C1 segment of cervical spinal cord (tissue), 14 donors: ENCODE measurements around the gene CHST2.
A peak's percentile ranks its signal among the peaks of the same experiment; 100 is the strongest.
"Not testable (repeated sequence)": the region's sequence is repeated elsewhere in the genome, so short reads cannot be mapped to it uniquely, and the experiment has no call there.

Experiments
- DNase-seq, 14 donors: peaks; one replicate each; lab custom pipeline; 2025; lab: John Stamatoyannopoulos, UW

The CHST2 gene, protein sequence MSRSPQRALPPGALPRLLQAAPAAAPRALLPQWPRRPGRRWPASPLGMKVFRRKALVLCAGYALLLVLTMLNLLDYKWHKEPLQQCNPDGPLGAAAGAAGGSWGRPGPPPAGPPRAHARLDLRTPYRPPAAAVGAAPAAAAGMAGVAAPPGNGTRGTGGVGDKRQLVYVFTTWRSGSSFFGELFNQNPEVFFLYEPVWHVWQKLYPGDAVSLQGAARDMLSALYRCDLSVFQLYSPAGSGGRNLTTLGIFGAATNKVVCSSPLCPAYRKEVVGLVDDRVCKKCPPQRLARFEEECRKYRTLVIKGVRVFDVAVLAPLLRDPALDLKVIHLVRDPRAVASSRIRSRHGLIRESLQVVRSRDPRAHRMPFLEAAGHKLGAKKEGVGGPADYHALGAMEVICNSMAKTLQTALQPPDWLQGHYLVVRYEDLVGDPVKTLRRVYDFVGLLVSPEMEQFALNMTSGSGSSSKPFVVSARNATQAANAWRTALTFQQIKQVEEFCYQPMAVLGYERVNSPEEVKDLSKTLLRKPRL

DNA sequence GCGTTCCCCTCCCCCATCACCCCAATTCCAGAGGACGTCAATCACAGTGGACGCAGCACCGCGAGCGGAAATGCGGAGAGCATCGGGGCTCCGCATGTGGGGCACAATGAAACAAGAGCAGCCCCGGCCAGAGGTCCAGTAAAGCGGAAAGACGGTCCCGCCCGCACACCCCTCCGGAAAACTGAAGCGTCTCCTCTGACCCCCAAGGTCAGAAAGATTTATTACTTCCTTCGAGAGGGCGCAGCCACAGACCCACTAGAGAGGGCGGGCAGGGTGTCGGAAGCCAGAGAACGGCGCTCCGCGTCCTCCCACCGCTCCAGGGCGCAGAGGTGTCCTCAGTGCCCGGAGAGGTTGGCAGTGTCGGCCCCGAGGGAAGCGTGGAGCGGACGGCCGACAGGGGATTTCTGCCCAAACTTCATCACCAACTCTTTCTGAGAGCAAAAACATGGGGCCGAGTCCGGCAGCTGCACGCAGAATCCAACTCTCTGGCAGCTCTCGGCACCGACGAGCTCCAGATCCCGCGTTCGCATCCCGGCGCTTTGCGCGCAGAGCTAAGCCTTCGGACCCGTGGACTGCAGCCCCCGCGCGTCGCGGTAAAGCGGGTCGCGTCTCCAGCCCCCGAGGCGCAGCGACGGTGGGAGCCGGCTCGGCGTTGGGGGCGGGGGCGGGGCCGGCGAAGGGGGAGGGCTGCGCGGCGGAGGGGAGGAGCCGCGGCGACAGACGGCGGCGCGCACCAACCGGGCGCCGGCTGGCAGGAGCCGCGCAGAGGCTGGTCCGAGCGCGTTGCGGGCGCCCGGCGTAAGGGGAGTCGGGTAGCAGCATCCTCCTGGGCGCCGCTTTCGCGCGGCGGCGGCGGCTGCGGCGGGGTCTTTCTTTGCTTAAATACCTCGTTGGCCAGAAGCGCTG is at the start of gene CHST2:
CHST2 (plus strand) TSS at position 763 of the 906 bp plus-strand sequence. CDS start 1,046 bp downstream, outside the sequence.
- peak in 12 of 14 donors; percentile 24 to 81 (median 62) for DNase-seq

DNA sequence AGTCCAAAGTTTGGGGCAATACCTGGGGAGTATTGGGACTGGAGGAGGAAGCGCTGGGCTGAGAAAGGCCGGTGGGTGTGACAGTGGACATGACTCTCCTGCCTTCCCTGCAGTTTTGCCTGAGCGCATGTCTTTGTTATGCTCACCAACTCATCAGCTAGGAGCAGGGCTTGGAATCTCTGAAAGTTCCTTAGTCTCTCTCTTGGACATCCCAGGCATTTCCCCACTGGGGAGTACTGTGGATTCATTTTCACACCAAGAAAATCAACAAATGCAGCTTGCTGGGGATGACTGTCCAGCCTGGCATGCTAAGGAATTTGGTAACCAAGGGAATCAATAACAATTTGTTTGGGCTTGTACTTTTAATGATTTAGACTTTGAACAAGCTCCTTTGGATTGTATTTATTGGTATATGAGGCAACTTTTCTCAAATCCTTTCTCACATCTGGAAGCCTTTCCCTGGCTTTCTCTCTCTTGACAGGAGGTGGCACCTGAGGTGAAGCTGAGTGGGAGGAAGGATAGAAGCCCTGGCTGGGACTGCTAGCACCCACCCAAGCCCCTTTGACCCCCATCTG is 48.5 kb upstream of the CHST2 start:
- no peak for DNase-seq

DNA sequence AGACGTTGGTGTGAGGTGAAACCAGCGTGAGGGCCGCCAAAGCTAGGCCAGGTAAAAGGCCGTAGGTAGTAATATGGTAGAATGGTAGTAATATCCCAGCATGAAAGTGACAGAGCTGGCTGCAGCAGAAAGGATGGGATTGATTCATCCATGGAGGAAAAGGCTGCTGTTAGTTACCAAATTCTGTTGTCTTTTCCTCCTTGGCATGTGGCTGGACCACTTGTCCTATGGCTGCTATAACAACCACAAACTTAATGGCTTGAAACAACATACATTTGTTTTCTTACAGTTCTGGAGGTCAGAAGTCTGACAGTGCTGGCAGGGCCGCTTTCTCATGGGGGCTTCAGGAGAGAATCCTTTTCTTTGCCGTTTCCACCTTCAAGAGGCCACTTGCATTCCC is 47.8 kb upstream of the CHST2 start:
- DNase-seq: no peak

DNA sequence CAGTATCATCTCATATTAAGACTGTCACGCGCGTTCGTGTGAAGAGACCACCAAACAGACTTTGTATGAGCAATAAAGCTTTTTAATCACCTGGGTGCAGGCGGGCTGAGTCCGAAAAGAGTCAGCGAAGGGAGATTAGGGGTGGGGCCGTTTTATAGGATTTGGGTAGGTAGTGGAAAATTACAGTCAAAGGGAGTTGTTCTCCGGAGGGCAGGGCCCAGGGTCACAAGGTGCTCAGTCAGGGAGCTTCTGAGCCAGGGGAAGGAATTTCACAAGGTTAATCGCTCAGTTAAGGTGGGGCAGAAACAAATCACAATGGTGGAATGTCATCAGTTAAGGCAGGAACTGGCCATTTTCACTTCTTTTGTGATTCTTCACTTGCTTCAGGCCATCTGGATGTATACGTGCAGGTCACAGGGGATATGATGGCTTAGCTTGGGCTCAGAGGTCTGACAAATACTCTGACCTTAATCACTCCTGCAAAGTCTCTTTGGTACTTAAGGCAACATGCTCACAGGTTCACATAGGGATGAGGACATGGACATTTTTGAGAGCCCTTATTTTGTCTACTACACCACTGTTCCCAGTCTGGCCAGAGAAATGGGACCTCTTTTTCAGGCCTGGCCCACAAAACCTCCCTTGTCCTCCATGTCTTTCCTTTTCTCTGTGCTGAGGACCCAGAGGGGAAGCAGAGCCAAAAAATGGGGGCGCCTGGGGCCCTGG is 47.1 kb upstream of the CHST2 start:
- DNase-seq: not testable (repeated sequence)

DNA sequence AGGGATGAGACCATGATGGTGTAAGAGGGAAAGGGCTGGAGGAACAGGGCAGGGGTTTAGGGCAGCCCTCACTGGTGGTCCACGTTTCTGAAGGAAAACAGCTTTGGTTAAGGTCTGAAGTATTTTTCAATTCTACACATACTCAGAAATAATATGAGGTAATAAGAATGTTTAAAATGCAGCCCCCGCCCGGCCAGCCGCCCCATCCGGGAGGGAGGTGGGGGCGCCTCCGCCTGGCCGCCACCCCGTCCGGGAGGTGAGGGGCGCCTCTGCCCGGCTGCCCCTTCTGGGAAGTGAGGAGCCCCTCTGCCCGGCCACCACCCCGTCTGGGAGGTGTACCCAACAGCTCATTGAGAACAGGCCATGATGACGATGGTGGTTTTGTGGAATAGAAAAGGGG is 46.0 kb upstream of the CHST2 start:
- DNase-seq: not testable (repeated sequence)

DNA sequence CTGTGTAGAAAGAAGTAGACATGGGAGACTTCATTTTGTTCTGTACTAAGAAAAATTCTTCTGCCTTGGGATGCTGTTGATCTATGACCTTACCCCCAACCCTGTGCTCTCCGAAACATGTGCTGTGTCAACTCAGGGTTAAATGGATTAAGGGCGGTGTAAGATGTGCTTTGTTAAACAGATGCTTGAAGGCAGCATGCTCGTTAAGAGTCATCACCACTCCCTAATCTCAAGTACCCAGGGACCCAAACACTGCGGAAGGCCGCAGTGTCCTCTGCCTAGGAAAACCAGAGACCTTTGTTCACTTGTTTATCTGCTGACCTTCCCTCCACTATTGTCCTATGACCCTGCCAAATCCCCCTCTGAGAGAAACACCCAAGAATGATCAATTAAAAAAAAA is 45.6 kb upstream of the CHST2 start:
- not testable (repeated sequence) for DNase-seq

DNA sequence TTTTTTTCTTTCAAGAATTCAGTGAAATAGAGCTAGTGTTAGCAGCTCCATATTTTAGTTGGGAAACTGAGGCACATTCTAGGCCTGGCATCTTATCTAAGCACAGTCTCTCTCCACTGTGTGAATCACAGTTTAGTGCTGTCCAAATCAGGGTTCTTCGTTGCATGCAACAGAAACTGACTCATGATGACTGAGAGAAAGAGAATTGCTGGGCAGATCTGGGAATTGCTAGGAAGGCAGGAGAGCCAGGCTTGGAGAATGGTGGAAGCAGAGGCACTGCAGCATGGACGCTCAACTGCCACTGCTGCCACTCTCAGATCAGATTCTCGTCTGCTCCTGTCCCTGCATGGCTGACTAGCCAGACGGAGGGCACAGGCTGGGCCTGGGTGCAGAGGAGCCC is 40.7 kb upstream of the CHST2 start:
- no peak for DNase-seq

DNA sequence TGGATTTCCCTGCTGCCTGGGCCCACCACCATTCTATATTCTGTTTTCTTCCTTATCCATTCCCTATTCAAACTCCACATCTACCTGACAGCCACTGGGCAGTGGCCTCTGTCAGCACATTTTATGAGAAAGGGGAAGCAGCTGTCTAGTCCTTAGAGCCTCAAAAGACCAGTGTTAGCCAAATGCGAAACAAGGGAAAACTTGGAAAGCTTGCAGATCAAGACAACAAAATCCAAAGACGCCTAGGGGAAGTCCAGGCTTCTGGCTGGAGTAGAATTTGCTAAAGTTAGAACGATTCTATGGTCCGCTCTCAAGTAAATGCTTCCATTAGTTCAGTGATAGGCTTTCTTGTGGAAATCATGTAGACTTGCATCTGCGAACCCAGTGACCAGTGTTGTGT is 39.4 kb upstream of the CHST2 start:
- no peak for DNase-seq

DNA sequence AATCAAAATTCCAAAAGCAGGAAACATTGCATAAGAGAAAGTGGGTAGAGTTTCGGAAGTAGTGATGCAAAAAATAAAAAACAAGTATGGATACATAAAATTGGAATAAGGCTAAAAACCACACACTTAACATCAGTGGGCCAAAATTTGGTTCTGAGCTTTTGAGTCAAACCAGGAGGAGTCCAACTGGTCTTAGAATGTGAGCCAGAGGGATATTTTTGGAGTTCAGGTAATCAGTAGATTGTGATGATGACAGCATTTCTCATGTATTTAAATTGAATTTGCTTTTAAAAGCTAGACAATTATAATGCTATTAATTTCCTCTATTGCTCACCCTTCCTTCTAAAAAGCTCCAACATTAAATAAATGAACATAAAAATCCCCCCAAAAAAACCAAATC is 38.2 kb upstream of the CHST2 start:
- DNase-seq: no peak

DNA sequence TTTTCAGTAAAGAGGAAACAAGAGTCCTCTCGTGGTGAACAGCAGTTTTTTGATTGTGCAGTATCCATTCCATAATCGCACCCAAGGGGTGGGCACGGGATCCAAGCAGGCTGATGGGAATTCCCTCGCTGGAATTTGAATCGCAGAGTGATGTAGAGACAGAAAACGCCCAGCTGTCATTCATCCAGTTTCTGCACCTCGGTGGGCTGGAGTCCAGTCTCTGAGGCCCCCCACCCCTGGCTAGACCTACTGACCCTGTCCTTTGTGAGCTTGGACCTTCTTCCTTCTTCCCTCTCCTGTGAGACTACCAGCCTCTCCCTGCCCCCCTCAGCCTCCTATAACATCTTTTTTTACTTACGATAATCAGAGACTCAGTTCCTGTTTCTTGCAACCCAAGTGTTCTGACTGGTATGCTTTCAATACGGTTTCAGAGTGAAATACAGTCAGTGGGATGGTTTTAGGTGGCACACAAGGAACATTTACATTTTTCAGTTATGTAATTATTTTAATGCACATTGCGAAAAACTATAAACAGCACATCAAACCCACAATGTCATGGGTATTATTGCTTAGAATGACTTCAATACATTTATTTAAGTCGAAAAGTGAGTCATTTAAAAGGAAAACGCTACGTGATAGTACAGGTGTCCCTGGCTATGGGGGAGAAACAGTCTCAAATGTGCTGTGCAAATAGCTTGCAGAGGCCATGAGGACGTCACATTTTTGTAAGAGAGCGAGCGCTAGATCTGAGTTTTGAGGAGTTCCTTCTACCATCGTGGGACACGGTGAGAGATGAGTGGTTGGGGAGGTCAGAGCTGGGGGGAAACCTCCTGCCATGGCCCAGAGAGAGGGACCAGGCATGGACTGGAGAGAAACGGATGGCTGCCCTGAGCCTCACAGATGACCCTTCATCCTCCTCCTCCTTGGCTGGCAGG is 37.5 kb upstream of the CHST2 start:
- DNase-seq: no peak

DNA sequence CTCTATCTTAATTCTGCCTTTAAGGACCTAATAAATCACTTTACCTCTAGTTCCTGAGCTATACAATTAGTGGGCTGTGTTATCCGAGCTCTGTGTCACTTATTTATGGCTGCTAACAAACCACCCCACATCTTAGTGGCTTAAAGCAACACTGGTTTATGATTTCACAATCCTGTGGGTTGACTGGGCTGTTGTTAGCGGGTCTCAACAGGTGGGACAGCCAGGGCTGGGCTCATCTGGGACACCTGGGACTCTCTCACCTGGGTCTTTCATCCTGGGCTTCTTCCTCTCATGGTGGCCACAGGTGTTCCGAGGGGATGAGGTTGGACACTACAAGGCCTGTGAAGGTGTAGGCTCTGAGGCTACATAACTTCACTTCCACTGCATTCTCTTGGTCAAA is 35.8 kb upstream of the CHST2 start:
- DNase-seq: no peak

DNA sequence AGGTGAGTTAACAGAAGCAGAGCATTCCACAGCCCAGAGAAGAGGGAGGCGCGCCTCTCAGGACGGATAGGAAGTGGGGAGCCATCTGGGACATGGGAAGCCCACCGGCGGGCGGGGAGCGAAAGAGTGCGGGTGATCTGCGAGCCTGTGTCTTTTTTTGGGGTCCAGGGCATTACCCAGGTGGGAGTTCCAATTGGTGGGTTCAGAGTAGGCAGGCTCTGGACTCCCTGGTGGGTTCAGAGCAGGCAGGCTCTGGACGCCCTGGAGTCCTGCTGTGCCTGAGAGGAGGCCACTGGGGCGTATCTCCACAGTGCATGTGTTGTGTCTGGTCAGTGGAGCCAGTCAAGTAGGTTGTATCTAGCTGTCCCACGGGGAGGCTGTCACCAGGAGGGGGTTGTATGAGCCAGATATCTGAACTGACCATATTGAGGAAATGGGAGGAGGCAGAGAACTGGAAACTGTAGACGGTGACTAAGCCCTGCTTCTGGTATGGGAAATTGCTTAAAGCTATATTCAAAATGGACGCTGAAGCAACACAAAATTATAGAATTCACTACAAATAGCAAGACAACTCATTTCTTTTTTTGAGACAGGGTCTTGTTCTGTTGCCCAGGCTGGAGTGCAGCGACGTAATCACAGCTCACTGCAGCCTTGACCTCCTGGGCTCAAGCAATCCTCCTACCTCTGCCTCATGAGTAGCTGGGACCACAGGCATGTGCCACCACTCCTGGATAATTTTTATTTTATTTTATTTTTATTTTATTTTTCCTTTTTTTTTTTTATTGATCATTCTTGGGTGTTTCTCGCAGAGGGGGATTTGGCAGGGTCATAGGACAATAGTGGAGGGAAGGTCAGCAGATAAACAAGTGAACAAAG is 34.5 kb upstream of the CHST2 start:
- DNase-seq: no peak

DNA sequence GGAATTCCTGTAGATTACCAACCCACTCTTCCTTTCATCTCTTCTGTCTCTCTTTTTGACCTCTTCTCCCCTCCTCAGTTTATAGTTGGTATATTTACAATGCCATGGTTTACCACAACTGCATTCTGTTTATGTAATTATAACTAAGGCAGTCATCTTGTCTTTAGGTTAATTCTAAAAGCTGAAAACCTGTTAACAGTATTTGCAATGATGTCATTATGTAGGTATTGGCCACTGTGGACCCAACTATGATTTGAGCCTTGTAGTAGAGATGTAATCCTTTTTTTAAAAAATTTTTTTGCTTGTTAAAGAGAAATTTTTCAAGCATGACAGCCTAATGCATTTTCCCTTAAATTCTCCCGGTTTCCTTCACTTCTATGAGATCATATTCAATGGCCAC is 30.7 kb upstream of the CHST2 start:
- DNase-seq: no peak

DNA sequence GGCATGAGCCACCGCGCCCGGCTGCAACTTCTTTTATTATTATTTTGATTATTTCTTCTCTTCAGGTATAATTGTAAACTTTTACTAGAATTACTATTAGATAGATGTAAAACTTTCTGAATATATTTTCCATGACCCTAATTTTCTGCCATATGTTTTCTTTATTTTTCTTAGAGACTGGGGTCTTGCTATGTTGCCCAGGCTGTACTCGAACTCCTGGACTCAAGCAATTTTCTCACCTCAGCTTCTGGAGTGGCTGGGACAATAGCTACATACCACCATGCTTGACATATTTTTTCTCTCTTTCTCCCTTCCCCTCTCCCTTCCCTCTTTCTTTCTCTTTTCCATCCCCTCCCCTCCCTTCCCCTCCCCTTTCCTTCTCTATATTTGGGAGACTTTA is 29.6 kb upstream of the CHST2 start:
- no peak for DNase-seq

DNA sequence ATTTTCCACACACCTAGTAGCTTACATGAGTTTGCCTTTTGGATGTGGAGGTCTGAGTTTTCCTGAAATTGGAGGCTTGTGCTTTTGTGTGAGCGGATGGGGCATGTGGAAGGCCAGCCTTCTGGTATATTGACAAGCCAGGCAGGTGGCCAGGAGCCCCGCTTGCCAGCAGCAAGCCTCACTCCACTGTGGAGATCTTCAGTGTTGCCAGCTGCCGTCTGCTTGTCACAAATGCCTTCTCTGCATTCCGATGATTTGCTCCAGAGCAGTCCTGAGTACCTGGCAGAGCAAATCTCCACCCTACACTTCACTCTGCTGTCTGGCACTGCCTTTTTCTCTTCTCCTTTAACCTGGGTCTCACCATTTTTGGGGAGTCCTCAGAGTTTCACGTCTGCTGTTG is 29.1 kb upstream of the CHST2 start:
- DNase-seq: peak in 7 of 14 donors; percentile 5 to 25 (median 9)

DNA sequence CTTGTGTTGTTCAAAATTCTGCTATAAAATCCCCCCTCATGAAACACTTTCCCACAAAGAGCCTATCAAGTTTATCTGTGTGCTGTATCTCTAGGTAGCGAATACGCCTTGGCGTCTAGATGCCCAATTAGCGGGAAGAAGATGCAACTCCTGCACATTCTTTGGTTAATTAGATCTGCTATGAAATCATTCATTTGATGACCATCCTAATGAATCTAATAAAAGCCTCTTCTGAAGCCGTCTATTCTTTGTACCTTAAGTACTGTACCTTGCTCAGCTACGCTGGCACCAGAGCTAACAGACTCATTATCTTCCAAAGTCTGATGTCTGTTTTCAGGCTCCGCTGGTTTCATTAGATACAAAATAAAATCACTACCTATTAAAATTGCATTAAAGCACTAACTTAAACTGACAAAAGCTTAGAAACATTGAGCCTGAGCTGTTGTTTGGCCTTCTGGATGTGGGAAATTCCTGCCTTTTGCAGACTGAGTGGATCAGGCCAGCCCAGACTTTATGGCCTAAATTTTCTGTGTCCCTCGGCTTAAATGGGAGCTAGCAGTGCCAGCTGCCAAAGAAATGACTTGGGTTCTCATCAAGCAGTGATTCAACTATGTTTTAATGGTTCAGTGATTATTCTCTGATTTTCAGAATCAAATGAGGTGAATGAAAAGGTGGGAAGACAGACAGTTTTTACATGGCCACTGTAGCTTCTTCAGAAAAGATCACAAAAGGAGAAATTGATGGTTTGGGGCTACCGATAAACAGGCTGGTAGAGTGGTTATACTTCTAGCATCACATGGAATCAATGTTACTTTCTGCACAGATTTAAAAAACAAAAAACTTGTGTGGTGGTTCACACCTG is 28.4 kb upstream of the CHST2 start:
- no peak for DNase-seq

DNA sequence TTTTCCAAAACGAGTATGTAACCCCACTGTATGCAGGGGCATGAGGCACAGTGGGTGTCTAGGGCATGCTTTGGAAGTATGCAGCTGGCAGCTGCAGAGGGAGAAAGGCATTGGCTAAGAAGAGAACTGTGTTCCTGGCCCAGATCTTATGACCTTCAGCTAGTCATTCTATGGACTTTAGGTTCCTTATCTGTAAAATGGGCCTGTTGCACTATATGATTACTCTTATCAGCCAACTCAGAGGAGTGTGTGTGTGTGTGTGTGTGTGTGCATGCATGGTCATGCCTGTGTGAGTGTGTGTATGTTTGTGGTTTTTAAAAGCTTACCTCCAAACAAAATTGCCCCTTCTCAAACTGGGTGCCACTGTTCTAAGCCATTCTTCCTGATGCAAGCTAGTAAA is 27.4 kb upstream of the CHST2 start:
- no peak for DNase-seq

DNA sequence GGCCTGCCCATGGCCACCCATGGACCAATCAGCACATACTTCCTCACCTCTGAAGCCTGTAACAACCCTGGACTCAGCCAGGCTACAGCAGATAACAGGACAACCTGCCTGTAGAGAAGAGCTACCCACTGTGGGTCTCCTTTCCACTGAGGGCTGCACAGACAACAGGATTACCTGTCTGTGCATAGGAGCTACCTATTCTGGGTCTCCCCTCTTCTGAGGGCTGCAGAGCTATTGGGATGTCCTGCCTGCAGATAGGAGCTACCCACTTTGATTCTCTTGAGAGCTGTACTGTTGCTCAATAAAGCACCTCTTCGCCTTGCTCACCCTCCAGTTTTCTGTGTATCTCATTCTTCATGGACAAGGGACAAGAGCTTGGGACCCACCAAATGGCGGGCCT is 23.8 kb upstream of the CHST2 start:
- DNase-seq: no peak
